Body of pancreas (tissue), 4 donors: ENCODE results near the gene HSFX1.
"Not testable (repeated sequence)": the region's sequence is repeated elsewhere in the genome, so short reads cannot be mapped to it uniquely, and the experiment has no call there.

ENCODE experiments used
- POLR2A ChIP-seq, 3 donors: fragments of 450-650 bp; IDR thresholded peaks; one replicate each; pipeline ENCODE4 v1.6.1; 2016; ENCODE audit warnings: antibody characterized with exemption in 3 of 3, mild to moderate bottlenecking in 2 of 3
- TF ChIP-seq, protein P1 (sequence below), 7 experiments: fragments of 450-650 bp in 4 of 7; fragments of 200-600 bp in 3 of 7; sonication (generic) in 3 of 7; IDR thresholded peaks; one replicate each; pipeline ENCODE4 v1.5.1; 2016 to 2019; ENCODE audit warnings: antibody characterized with exemption in 7 of 7

GRCh38 chrX:149758715-149759078 lies 15.2 kb upstream of the HSFX1 start:
- not testable (repeated sequence) for TF ChIP-seq POLR2A (IDR thresholded peaks at IDR 0.05)
- TF ChIP-seq, protein P1, sequence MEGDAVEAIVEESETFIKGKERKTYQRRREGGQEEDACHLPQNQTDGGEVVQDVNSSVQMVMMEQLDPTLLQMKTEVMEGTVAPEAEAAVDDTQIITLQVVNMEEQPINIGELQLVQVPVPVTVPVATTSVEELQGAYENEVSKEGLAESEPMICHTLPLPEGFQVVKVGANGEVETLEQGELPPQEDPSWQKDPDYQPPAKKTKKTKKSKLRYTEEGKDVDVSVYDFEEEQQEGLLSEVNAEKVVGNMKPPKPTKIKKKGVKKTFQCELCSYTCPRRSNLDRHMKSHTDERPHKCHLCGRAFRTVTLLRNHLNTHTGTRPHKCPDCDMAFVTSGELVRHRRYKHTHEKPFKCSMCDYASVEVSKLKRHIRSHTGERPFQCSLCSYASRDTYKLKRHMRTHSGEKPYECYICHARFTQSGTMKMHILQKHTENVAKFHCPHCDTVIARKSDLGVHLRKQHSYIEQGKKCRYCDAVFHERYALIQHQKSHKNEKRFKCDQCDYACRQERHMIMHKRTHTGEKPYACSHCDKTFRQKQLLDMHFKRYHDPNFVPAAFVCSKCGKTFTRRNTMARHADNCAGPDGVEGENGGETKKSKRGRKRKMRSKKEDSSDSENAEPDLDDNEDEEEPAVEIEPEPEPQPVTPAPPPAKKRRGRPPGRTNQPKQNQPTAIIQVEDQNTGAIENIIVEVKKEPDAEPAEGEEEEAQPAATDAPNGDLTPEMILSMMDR (IDR thresholded peaks at IDR 0.05), result not testable (repeated sequence)
